GM12878 (cell line): Measurements from ENCODE around the gene EEFSEC. TPM values are rescaled to one million over a fixed set of nuclear protein-coding genes. Genes with fewer than 3 reads are reported as not detected.

ENCODE experiments used
- CEBPZ ChIP-seq: fragments of 150-350 bp; IDR thresholded peaks from 2 replicates; pipeline ENCODE4 v1.6.1; 2016; ENCODE audit warnings: low read depth, low read length
- IKZF1 ChIP-seq: fragments of 450-650 bp; conservative IDR thresholded peaks from 2 replicates; pipeline ENCODE4 v1.6.1; 2017; ENCODE audit warnings: antibody characterized with exemption, mild to moderate bottlenecking
- MTA3 ChIP-seq: IDR thresholded peaks from 2 replicates; pipeline ENCODE4 v1.6.1; 2012; ENCODE audit warnings: low read length, inconsistent platforms, borderline replicate concordance
- NBN ChIP-seq: fragments of 450-650 bp; IDR thresholded peaks from 2 replicates; pipeline ENCODE4 v1.6.1; 2016
- NR2C1 ChIP-seq: fragments of 450-650 bp; IDR thresholded peaks from 2 replicates; pipeline ENCODE4 v1.6.1; 2017; ENCODE audit warnings: antibody characterized with exemption, mild to moderate bottlenecking, moderate library complexity
- POU2F2 ChIP-seq: IDR thresholded peaks from 3 replicates; pipeline ENCODE4 v1.6.1; 2011; ENCODE audit warnings: low read depth, mild to moderate bottlenecking, low read length, borderline replicate concordance
- SMAD5 ChIP-seq: IDR thresholded peaks from 2 replicates; pipeline ENCODE4 v1.6.1; 2016; ENCODE audit warnings: antibody characterized with exemption, low read depth
- ZBED1 ChIP-seq: IDR thresholded peaks from 2 replicates; pipeline ENCODE4 v1.6.1; 2016; ENCODE audit warnings: borderline replicate concordance
- ZBTB40 ChIP-seq: fragments of 450-650 bp; IDR thresholded peaks from 2 replicates; pipeline ENCODE4 v1.6.1; 2016; ENCODE audit warnings: mild to moderate bottlenecking, moderate library complexity, borderline replicate concordance
- polyA plus RNA-seq, 11 experiments: library from polyadenylated mRNA; depleted of rRNA in 4 of 11; unstranded in 6 of 11; stranded (reverse) in 5 of 11; fragments of >200 nt; fragmentation: Nextera tagmentation in 4 of 11; fragmentation: Illumina TruSeq in 1 of 11; extraction: Ambion mirVana in 4 of 11; extraction: Trizol in 1 of 11; gene quantifications; 1 replicate in 1 of 11; 2 replicates in 10 of 11; pipeline versions ENCODE4 v1.2.1 to v1.2.3, GENCODE V29; 2011 to 2016; ENCODE audit warnings: inconsistent platforms in 2 of 11, missing spikeins in 2 of 11, low read depth in 1 of 11
- total RNA-seq, 4 experiments: library from RNA; depleted of rRNA in 3 of 4; stranded (reverse); fragments of >200 nt in 3 of 4; fragmentation: Illumina TruSeq in 1 of 4; extraction: Trizol in 1 of 4; gene quantifications; 2 replicates each; pipeline versions ENCODE4 v1.2.1 to v1.2.3, GENCODE V29; 2013 to 2021
- TF ChIP-seq, protein P1 (sequence below): fragments of 450-650 bp; IDR thresholded peaks from 2 replicates; pipeline ENCODE4 v1.6.1; 2017; ENCODE audit warnings: mild to moderate bottlenecking, low read depth, inconsistent platforms; ENCODE audit not compliant: poor library complexity, severe bottlenecking
- TF ChIP-seq, protein P2 (sequence below): fragments of 450-650 bp; IDR thresholded peaks from 2 replicates; pipeline ENCODE4 v1.6.1; 2018; ENCODE audit warnings: mild to moderate bottlenecking, low read depth, moderate library complexity; ENCODE audit not compliant: partially characterized antibody
- TF ChIP-seq, protein P3 (sequence below): fragments of 450-650 bp; IDR thresholded peaks from 2 replicates; pipeline ENCODE4 v1.6.1; 2016; ENCODE audit warnings: mild to moderate bottlenecking
- TF ChIP-seq, protein P4 (sequence below): IDR thresholded peaks from 2 replicates; pipeline ENCODE4 v1.6.1; 2012; ENCODE audit warnings: low read depth, low read length, improper control_type of control experiment

EEFSEC gene
- total and polyA plus RNA-seq, 10 of the 15 experiments (the other 5 are each of a cell fraction or from before 2014, with no cell fraction given), result 0.29 to 29.1 (median 16.1) TPM

GRCh38 chr3:128123538-128124368 lies 29.5 kb upstream of the EEFSEC start, which contains the start of gene RUVBL1 (continued):
- TF ChIP-seq, protein P1, sequence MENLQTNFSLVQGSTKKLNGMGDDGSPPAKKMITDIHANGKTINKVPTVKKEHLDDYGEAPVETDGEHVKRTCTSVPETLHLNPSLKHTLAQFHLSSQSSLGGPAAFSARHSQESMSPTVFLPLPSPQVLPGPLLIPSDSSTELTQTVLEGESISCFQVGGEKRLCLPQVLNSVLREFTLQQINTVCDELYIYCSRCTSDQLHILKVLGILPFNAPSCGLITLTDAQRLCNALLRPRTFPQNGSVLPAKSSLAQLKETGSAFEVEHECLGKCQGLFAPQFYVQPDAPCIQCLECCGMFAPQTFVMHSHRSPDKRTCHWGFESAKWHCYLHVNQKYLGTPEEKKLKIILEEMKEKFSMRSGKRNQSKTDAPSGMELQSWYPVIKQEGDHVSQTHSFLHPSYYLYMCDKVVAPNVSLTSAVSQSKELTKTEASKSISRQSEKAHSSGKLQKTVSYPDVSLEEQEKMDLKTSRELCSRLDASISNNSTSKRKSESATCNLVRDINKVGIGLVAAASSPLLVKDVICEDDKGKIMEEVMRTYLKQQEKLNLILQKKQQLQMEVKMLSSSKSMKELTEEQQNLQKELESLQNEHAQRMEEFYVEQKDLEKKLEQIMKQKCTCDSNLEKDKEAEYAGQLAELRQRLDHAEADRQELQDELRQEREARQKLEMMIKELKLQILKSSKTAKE, result peak; percentile 37
- TF ChIP-seq MTA3 (no peak), IKZF1 (peak; percentile 86), NBN (peak; percentile 88), ZBTB40 (peak; percentile 99), SMAD5 (peak; percentile 43; the same call in 1 of the 2 replicates), NR2C1 (peak; percentile 99), CEBPZ (peak; percentile 53; the same call in 1 of the 2 replicates), POU2F2 (peak; percentile 91; the same call in 2 of the 3 replicates), ZBED1 (no peak)
- TF ChIP-seq, protein P2, sequence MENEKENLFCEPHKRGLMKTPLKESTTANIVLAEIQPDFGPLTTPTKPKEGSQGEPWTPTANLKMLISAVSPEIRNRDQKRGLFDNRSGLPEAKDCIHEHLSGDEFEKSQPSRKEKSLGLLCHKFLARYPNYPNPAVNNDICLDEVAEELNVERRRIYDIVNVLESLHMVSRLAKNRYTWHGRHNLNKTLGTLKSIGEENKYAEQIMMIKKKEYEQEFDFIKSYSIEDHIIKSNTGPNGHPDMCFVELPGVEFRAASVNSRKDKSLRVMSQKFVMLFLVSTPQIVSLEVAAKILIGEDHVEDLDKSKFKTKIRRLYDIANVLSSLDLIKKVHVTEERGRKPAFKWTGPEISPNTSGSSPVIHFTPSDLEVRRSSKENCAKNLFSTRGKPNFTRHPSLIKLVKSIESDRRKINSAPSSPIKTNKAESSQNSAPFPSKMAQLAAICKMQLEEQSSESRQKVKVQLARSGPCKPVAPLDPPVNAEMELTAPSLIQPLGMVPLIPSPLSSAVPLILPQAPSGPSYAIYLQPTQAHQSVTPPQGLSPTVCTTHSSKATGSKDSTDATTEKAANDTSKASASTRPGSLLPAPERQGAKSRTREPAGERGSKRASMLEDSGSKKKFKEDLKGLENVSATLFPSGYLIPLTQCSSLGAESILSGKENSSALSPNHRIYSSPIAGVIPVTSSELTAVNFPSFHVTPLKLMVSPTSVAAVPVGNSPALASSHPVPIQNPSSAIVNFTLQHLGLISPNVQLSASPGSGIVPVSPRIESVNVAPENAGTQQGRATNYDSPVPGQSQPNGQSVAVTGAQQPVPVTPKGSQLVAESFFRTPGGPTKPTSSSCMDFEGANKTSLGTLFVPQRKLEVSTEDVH, result peak; percentile 93
- TF ChIP-seq, protein P3, sequence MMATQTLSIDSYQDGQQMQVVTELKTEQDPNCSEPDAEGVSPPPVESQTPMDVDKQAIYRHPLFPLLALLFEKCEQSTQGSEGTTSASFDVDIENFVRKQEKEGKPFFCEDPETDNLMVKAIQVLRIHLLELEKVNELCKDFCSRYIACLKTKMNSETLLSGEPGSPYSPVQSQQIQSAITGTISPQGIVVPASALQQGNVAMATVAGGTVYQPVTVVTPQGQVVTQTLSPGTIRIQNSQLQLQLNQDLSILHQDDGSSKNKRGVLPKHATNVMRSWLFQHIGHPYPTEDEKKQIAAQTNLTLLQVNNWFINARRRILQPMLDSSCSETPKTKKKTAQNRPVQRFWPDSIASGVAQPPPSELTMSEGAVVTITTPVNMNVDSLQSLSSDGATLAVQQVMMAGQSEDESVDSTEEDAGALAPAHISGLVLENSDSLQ, result peak; percentile 99
- TF ChIP-seq, protein P4, sequence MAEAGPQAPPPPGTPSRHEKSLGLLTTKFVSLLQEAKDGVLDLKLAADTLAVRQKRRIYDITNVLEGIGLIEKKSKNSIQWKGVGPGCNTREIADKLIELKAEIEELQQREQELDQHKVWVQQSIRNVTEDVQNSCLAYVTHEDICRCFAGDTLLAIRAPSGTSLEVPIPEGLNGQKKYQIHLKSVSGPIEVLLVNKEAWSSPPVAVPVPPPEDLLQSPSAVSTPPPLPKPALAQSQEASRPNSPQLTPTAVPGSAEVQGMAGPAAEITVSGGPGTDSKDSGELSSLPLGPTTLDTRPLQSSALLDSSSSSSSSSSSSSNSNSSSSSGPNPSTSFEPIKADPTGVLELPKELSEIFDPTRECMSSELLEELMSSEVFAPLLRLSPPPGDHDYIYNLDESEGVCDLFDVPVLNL, result 0 out of 2 replicates have a peak, but pooled peaks have one; percentile 32
